ENCODE measurements around the gene TPI1. TPM values are rescaled to one million over a fixed set of nuclear protein-coding genes. Genes with fewer than 3 reads are reported as not detected.
A peak's percentile ranks its signal among the peaks of the same experiment; 100 is the strongest.
"Not testable (repeated sequence)": the region's sequence is repeated elsewhere in the genome, so short reads cannot be mapped to it uniquely, and the experiment has no call there.

The TPI1 gene
- polyA plus RNA-seq, 3 donors: 446 to 839 (median 764) TPM

GRCh38 chr12:6887460-6887859 lies 20.1 kb downstream of the TPI1 start:
- Mint-ChIP-seq H3K4me1 (peaks cover 45% of the 10 kb centered on the region), H3K27ac (peak overlapping the region; percentile 74 to 91 (median 85)), H3K27me3 (ENCODE audit: low read depth in 3 of 3) (peaks cover 0 to 1% (median 1%) of the 10 kb centered on the region in 3 donors), H3K4me3 (no peak overlapping the region), H3K36me3 (peaks cover 21 to 27% of the 10 kb centered on the region in 2 donors), H3K9me3 (no peaks in the 10 kb centered on the region)
- WGBS (ENCODE audit: insufficient coverage): 60% methylated on average over 1 of the region's 8 CpGs
- peak; percentile 44 to 65 (median 65) for DNase-seq
- Histone ChIP-seq H3K9ac (ENCODE audit: insufficient read depth, low read length, poor library complexity, severe bottlenecking) (no peak overlapping the region), H4K20me1 (ENCODE audit: insufficient read depth, low read length) (no peaks in the 10 kb centered on the region), H3K27me3 (ENCODE audit: control insufficient read depth in 2 of 2, insufficient read depth in 2 of 2, low read length in 2 of 2) (no peaks in the 10 kb centered on the region), H3K79me2 (ENCODE audit: insufficient read depth, low read length) (peaks cover 4% of the 10 kb centered on the region), H2AFZ (ENCODE audit: insufficient read depth, low read depth, low read length, poor library complexity, severe bottlenecking) (no peak overlapping the region), H3K9me3 (replicated peaks in 1 of 2; ENCODE audit: control insufficient read depth in 1 of 2, insufficient read depth in 1 of 2, low read length in 2 of 2) (no peaks in the 10 kb centered on the region), H3K27ac (ENCODE audit: low read depth in 1 of 2, low read length in 2 of 2) (peak overlapping the region; percentile 34 to 44), H3K4me2 (replicated peaks; ENCODE audit: extremely low read depth, low read length, poor library complexity, severe bottlenecking) (no peak overlapping the region), H3K36me3 (replicated peaks in 1 of 2; ENCODE audit: control insufficient read depth in 1 of 2, insufficient read depth in 2 of 2, low read length in 2 of 2) (peaks cover 13 to 30% of the 10 kb centered on the region in 2 donors), H3K4me3 (replicated peaks in 1 of 3; ENCODE audit: low read depth in 2 of 3, low read length in 3 of 3) (no peak overlapping the region), H3K4me1 (ENCODE audit: control insufficient read depth in 1 of 2, insufficient read depth in 2 of 2, low read length in 2 of 2) (peaks cover 40 to 48% of the 10 kb centered on the region in 2 donors)
- TF ChIP-seq, protein P1, sequence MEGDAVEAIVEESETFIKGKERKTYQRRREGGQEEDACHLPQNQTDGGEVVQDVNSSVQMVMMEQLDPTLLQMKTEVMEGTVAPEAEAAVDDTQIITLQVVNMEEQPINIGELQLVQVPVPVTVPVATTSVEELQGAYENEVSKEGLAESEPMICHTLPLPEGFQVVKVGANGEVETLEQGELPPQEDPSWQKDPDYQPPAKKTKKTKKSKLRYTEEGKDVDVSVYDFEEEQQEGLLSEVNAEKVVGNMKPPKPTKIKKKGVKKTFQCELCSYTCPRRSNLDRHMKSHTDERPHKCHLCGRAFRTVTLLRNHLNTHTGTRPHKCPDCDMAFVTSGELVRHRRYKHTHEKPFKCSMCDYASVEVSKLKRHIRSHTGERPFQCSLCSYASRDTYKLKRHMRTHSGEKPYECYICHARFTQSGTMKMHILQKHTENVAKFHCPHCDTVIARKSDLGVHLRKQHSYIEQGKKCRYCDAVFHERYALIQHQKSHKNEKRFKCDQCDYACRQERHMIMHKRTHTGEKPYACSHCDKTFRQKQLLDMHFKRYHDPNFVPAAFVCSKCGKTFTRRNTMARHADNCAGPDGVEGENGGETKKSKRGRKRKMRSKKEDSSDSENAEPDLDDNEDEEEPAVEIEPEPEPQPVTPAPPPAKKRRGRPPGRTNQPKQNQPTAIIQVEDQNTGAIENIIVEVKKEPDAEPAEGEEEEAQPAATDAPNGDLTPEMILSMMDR (IDR thresholded peaks at IDR 0.05): no peak
- intact Hi-C loops (cut with micrococcal nuclease): no loop called here

GRCh38 chr12:6888360-6888759 lies 21.0 kb downstream of the TPI1 start:
- Histone ChIP-seq H3K9me3 (replicated peaks in 1 of 2; ENCODE audit: control insufficient read depth in 1 of 2, insufficient read depth in 1 of 2, low read length in 2 of 2) (no peaks in the 10 kb centered on the region), H3K36me3 (replicated peaks in 1 of 2; ENCODE audit: control insufficient read depth in 1 of 2, insufficient read depth in 2 of 2, low read length in 2 of 2) (peaks cover 13 to 22% of the 10 kb centered on the region in 2 donors), H3K9ac (ENCODE audit: insufficient read depth, low read length, poor library complexity, severe bottlenecking) (no peak overlapping the region), H3K79me2 (ENCODE audit: insufficient read depth, low read length) (peaks cover 4% of the 10 kb centered on the region), H2AFZ (ENCODE audit: insufficient read depth, low read depth, low read length, poor library complexity, severe bottlenecking) (no peak overlapping the region), H3K4me2 (replicated peaks; ENCODE audit: extremely low read depth, low read length, poor library complexity, severe bottlenecking) (no peak overlapping the region), H3K4me3 (replicated peaks in 1 of 3; ENCODE audit: low read depth in 2 of 3, low read length in 3 of 3) (no peak overlapping the region), H3K27me3 (ENCODE audit: control insufficient read depth in 2 of 2, insufficient read depth in 2 of 2, low read length in 2 of 2) (no peaks in the 10 kb centered on the region), H4K20me1 (ENCODE audit: insufficient read depth, low read length) (no peaks in the 10 kb centered on the region), H3K4me1 (ENCODE audit: control insufficient read depth in 1 of 2, insufficient read depth in 2 of 2, low read length in 2 of 2) (peaks cover 40 to 48% of the 10 kb centered on the region in 2 donors), H3K27ac (ENCODE audit: low read depth in 1 of 2, low read length in 2 of 2) (no peak overlapping the region)
- H3K27ac Mint-ChIP-seq: peak overlapping the region in 1 of 7 donors; percentile 28
- H3K36me3 Mint-ChIP-seq: peaks cover 18% of the 10 kb centered on the region in 2 donors
- TF ChIP-seq, protein P1 (IDR thresholded peaks at IDR 0.05): no peak
- H3K27me3 Mint-ChIP-seq (ENCODE audit: low read depth in 3 of 3): peaks cover 0 to 1% (median 1%) of the 10 kb centered on the region in 3 donors
- no peak for DNase-seq
- intact Hi-C loops (cut with micrococcal nuclease): no loop called here
- peaks cover 45% of the 10 kb centered on the region for H3K4me1 Mint-ChIP-seq
- H3K9me3 Mint-ChIP-seq: no peaks in the 10 kb centered on the region
- 100% methylated on average over 1 of the region's 2 CpGs for WGBS (ENCODE audit: insufficient coverage)
- no peak overlapping the region for H3K4me3 Mint-ChIP-seq

DNA sequence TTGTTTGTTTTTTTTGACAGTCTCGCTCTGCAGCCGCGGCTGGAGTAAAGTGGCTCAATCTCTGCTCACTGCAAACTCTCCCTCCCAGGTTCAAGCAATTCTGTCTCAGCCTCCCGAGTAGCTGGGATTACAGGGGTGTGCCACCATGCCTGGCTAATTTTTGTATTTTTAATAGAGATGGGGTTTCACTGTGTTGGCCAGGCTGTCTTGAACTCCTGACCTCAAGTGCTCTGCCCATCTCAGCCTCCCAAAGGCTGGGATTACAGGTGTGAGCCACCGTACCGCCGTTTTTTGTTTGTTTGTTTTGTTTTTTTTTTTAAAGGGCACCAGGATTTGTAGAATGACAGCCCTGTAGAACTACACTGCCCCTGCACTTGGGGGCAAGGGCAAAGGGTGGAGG lies 21.5 kb downstream of the TPI1 start:
- intact Hi-C loops (cut with micrococcal nuclease); H3K27me3 ChIP-seq (ENCODE audit: control insufficient read depth in 2 of 2, insufficient read depth in 2 of 2, low read length in 2 of 2); H3K4me2 ChIP-seq (replicated peaks; ENCODE audit: extremely low read depth, low read length, poor library complexity, severe bottlenecking); H3K9ac ChIP-seq (ENCODE audit: insufficient read depth, low read length, poor library complexity, severe bottlenecking); H3K27ac Mint-ChIP-seq; H3K9me3 Mint-ChIP-seq; H3K79me2 ChIP-seq (ENCODE audit: insufficient read depth, low read length); H4K20me1 ChIP-seq (ENCODE audit: insufficient read depth, low read length); H3K27ac ChIP-seq (ENCODE audit: low read depth in 1 of 2, low read length in 2 of 2); H3K9me3 ChIP-seq (replicated peaks in 1 of 2; ENCODE audit: control insufficient read depth in 1 of 2, insufficient read depth in 1 of 2, low read length in 2 of 2); H3K27me3 Mint-ChIP-seq (ENCODE audit: low read depth in 3 of 3); H3K4me3 Mint-ChIP-seq; H2AFZ ChIP-seq (ENCODE audit: insufficient read depth, low read depth, low read length, poor library complexity, severe bottlenecking); DNase-seq; H3K4me3 ChIP-seq (replicated peaks in 1 of 3; ENCODE audit: low read depth in 2 of 3, low read length in 3 of 3): not testable (repeated sequence)
- Mint-ChIP-seq H3K36me3 (peaks cover 14 to 15% of the 10 kb centered on the region in 2 donors), H3K4me1 (peaks cover 46% of the 10 kb centered on the region)
- Histone ChIP-seq H3K36me3 (replicated peaks in 1 of 2; ENCODE audit: control insufficient read depth in 1 of 2, insufficient read depth in 2 of 2, low read length in 2 of 2) (peaks cover 10 to 17% of the 10 kb centered on the region in 2 donors), H3K4me1 (ENCODE audit: control insufficient read depth in 1 of 2, insufficient read depth in 2 of 2, low read length in 2 of 2) (peaks cover 41 to 51% of the 10 kb centered on the region in 2 donors)
- whole genome bisulfite sequencing (ENCODE audit: insufficient coverage): no CpG with 5 or more reads among the region's 7 CpGs

Data from CD14-positive monocyte (primary cell).